Small intestine (tissue), 7 donors: Measurements from ENCODE around the gene ATE1. TPM values are rescaled to one million over a fixed set of nuclear protein-coding genes. Genes with fewer than 3 reads are reported as not detected.

Source experiments
- DNase-seq, 2 donors: peaks; one replicate each; pipeline versions ENCODE4 v3.0.0 to v3.0.0-alpha.2; 2013
- FAIRE-seq: peaks from 2 replicates; lab custom pipeline; 2012; peaks lifted over from hg19 to GRCh38; lab: Jason Lieb, UNC
- H3K27ac ChIP-seq, 3 donors: one replicate each; pipeline ENCODE4 v1.5.1; 2013; ENCODE audit warnings: low read length in 2 of 3, mild to moderate bottlenecking in 2 of 3, control low read depth in 1 of 3, inconsistent platforms in 1 of 3, low read depth in 1 of 3, moderate library complexity in 1 of 3
- H3K27me3 ChIP-seq, 3 donors: one replicate each; pipeline ENCODE4 v1.6.1; 2013; ENCODE audit warnings: low read length in 3 of 3, inconsistent platforms in 1 of 3; ENCODE audit not compliant: control insufficient read depth in 3 of 3, insufficient read depth in 3 of 3
- H3K36me3 ChIP-seq, 3 donors: one replicate each; pipeline ENCODE4 v1.6.1; 2013; ENCODE audit warnings: low read length in 3 of 3, inconsistent platforms in 1 of 3, low read depth in 1 of 3, mild to moderate bottlenecking in 1 of 3, moderate library complexity in 1 of 3; ENCODE audit not compliant: control insufficient read depth in 3 of 3, insufficient read depth in 2 of 3
- H3K4me1 ChIP-seq, 3 donors: one replicate each; pipeline ENCODE4 v1.6.1; 2013; ENCODE audit warnings: low read length in 2 of 3, inconsistent platforms in 1 of 3, low read depth in 1 of 3, mild to moderate bottlenecking in 1 of 3, moderate library complexity in 1 of 3; ENCODE audit not compliant: control insufficient read depth in 3 of 3, insufficient read depth in 2 of 3
- H3K4me3 ChIP-seq, 3 donors: one replicate each; pipeline ENCODE4 v1.5.1; 2013; ENCODE audit warnings: low read length in 3 of 3, control low read depth in 1 of 3, inconsistent platforms in 1 of 3, low read depth in 1 of 3, mild to moderate bottlenecking in 1 of 3, moderate library complexity in 1 of 3
- H3K9me3 ChIP-seq, 2 donors: one replicate each; pipeline ENCODE4 v1.6.1; 2013; ENCODE audit warnings: low read depth in 1 of 2, low read length in 1 of 2; ENCODE audit not compliant: control insufficient read depth in 2 of 2, insufficient read depth in 1 of 2
- WGBS, 3 donors: extraction: QIAGEN DNeasy Blood & Tissue Kit; methylation state at CpG; one replicate each; pipeline ENCODE4 v1.1.7; 2013; 5-methylcytosine and 5-hydroxymethylcytosine counted together
- polyA plus RNA-seq, 4 donors: library from polyadenylated mRNA; stranded (reverse) in 3 of 4; unstranded in 1 of 4; fragments of 200-250 nt in 3 of 4; fragments of 120-200 nt in 1 of 4; gene quantifications; one replicate each; pipeline versions ENCODE4 v1.2.1 to v1.2.3, GENCODE V29; 2013
- donor health status: healthy with polysubstance abuse.
- donor health status: control.
- donor health status: control.
- donor health status: Bipolar disorder and iron deficiency.
- donor health status: healthy.

The ATE1 gene
- polyA plus RNA-seq, 4 donors = 11.6 to 22.8 (median 11.9) TPM

DNA sequence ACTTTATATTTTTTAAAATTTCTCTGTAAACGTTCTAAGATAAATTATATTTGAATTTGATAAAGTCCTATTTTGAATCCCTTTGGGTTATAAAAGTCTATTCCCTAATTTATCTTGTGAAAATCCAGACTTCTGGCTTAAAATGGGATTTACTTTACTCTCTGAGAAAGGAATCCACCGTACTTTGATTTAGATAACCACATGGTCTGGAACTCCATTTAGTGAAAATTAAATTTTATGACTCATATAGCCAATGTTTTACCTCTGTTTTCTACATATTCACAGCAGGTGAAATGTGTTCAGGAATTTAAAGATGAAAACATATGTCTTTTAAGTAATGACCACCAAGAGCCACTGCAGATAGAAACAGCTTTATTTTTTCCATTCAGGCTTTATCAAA, 187.8 kb downstream of the ATE1 start:
- Histone ChIP-seq H3K9me3 (no peaks in the 10 kb centered on the region), H3K27ac (no peak overlapping the region), H3K4me1 (peaks cover 2 to 7% (median 3%) of the 10 kb centered on the region in 3 donors), H3K27me3 (peaks cover 0 to 6% (median 0%) of the 10 kb centered on the region in 3 donors), H3K36me3 (peaks cover 0 to 11% (median 3%) of the 10 kb centered on the region in 3 donors), H3K4me3 (no peak overlapping the region)
- FAIRE-seq (no peak), DNase-seq (no peak)
- 79 to 83% (median 80%) methylated on average over 2 of the region's 2 CpGs for WGBS, 3 donors

DNA sequence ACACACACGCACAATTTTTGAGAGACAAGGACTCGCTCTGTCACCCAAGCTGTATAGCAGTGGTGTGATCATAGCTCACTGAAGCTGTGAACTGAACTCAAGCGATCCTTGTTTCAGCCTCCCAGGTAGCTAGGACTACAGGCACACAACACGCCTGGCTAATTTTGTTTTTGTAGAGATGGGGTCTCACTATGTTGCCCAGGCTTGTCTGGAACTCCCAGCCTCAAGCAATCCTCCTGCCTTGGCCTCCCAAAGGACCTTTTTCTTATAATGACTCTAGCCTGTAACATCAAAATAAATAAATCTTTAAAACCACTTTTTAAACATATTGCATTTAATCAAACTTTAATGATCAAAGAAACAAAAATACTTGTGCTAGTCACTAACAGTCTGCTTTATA, 188.7 kb downstream of the ATE1 start:
- FAIRE-seq (no peak), DNase-seq (no peak)
- Histone ChIP-seq H3K36me3 (peaks cover 0 to 8% (median 3%) of the 10 kb centered on the region in 3 donors), H3K9me3 (no peaks in the 10 kb centered on the region), H3K4me3 (no peak overlapping the region), H3K27ac (no peak overlapping the region), H3K4me1 (peaks cover 2 to 7% (median 3%) of the 10 kb centered on the region in 3 donors), H3K27me3 (peaks cover 0 to 11% (median 0%) of the 10 kb centered on the region in 3 donors)
- 94 to 98% (median 97%) methylated on average over 4 of the region's 4 CpGs for WGBS, 3 donors

- FAIRE-seq (no peak), DNase-seq (peak; percentile 33 to 52)
- Histone ChIP-seq H3K9me3 (no peaks in the 10 kb centered on the region), H3K27ac (no peak overlapping the region), H3K4me3 (no peak overlapping the region), H3K36me3 (no peaks in the 10 kb centered on the region), H3K4me1 (peaks cover 2 to 7% (median 3%) of the 10 kb centered on the region in 3 donors), H3K27me3 (peaks cover 0 to 11% (median 0%) of the 10 kb centered on the region in 3 donors)
- 35 to 52% (median 37%) methylated on average over 13 of the region's 13 CpGs for WGBS, 3 donors
Measured at GRCh38 chr10:121736315-121737130, 191.3 kb downstream of the ATE1 start.

DNA sequence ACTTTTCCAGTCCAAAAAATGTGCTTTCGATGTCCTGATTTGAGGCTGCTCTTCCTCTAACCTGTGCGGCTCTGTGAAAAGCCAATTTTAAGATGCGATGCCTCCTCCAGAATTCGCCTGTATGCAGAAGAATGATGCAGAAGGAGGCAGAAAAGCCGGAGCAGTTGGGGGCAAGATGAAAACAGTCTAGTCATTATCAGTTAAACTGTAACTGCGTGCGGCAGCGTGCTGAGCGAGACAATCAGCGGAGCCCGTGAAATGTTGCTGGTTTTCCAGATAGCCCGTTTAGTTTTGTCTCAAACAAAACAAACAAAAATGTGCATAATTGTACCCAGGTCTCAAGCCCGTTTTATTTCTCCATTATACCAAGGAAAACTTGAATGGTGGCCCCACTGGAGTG, 192.6 kb downstream of the ATE1 start:
- FAIRE-seq = no peak
- Histone ChIP-seq H3K27ac (no peak overlapping the region), H3K4me3 (no peak overlapping the region), H3K36me3 (no peaks in the 10 kb centered on the region), H3K27me3 (peaks cover 0 to 11% (median 0%) of the 10 kb centered on the region in 3 donors), H3K4me1 (peaks cover 2 to 7% (median 3%) of the 10 kb centered on the region in 3 donors), H3K9me3 (no peaks in the 10 kb centered on the region)
- WGBS, 3 donors = 33 to 67% (median 47%) methylated on average over 13 of the region's 13 CpGs
- DNase-seq = no peak

DNA sequence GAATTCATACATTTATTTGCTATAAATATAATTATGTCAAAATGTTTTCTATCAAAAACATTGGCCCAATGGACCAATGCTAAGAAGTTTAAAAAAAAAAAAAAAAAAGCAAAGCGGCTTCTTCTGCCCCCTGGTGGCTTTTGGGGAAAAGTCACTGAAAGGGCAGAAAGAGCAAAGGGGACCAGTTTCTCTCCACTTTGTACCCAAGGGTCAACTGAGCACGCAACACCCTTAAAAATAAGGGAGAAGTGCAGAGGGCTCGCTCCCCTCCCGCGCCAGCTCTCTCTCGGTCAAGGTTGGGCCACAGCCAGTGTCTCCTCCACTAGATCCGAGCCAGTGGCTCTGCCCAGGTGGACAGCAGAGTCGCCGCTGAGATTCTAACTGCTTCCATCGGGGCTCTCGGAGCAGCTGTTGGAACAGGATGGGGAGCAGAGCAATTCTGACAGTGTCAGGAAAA, 193.2 kb downstream of the ATE1 start:
- Histone ChIP-seq H3K9me3 (no peaks in the 10 kb centered on the region), H3K4me1 (peaks cover 2 to 7% (median 3%) of the 10 kb centered on the region in 3 donors), H3K36me3 (no peaks in the 10 kb centered on the region), H3K27ac (no peak overlapping the region), H3K4me3 (no peak overlapping the region), H3K27me3 (peaks cover 0 to 11% (median 0%) of the 10 kb centered on the region in 3 donors)
- 17 to 34% (median 23%) methylated on average over 11 of the region's 11 CpGs for WGBS, 3 donors
- peak; percentile 28 to 35 for DNase-seq
- no peak for FAIRE-seq

DNA sequence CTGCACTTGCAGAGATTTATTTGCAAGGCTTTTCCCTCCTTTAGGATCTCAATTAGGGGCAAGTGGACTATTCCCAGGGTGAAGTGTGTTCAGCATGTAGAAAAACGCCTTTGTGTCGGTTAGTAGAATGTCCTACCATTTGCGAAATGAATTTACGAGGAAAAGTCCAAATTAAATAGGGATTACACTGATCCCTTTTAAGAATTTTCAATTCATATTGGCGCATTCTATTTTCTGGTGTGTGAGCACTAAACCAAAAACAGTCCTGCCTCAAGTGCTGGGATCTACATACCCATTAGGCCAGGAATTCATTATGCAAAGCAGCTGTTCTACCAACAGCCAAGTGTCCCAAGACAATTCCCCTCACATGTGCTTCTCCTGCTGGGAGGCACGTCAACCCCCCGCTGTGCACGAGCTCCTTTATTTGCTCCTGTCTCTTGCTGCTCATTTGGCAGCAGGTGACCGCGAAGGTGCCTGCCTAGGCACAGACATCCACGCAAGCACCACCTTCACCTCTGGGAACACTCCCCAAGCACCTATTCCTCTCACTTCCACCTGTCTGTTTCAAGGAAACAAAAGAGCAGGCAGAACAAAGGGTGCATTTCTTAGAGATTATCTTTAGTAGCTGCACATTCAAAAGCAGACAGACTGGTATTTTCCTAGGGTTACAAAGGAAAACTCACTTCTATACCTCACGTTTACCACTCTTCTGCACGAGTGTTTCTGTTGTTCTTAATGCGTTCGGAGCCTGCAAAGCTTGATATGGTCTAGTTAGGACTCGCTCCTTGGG, 195.0 kb downstream of the ATE1 start:
- peaks cover 0 to 11% (median 0%) of the 10 kb centered on the region in 3 donors for H3K27me3 ChIP-seq
- FAIRE-seq (no peak), DNase-seq (no peak)
- no peak overlapping the region for H3K27ac ChIP-seq
- no peak overlapping the region for H3K4me3 ChIP-seq
- H3K9me3 ChIP-seq = no peaks in the 10 kb centered on the region
- peaks cover 2 to 7% (median 3%) of the 10 kb centered on the region in 3 donors for H3K4me1 ChIP-seq
- WGBS, 3 donors = 43 to 71% (median 61%) methylated on average over 16 of the region's 16 CpGs
- H3K36me3 ChIP-seq = no peaks in the 10 kb centered on the region

GRCh38 chr10:121732172-121732571, 195.7 kb downstream of the ATE1 start:
- peaks cover 2 to 7% (median 2%) of the 10 kb centered on the region in 3 donors for H3K4me1 ChIP-seq
- H3K9me3 ChIP-seq = no peaks in the 10 kb centered on the region
- H3K36me3 ChIP-seq = no peaks in the 10 kb centered on the region
- 83 to 89% (median 86%) methylated on average over 3 of the region's 3 CpGs for WGBS, 3 donors
- no peak overlapping the region for H3K27ac ChIP-seq
- DNase-seq (no peak), FAIRE-seq (no peak)
- peaks cover 0 to 11% (median 0%) of the 10 kb centered on the region in 3 donors for H3K27me3 ChIP-seq
- H3K4me3 ChIP-seq = no peak overlapping the region

DNA sequence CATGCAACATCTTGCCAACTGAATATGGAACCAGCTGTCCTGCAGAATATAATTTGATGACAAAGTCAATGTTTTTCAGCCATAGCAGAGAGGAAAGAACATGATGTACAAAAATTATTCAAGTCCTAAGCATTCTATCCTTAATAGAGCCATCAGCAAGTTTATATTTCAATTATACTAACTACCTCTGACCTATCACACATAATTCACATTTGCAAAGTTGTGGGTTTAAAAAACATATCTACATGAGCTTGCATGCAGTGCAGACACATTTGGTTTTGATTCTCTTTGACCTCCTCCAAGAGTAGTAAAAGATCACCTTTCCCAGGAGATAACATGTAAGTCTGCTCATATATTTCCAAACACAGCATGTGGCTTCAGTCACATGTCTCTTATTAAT, 203.5 kb downstream of the ATE1 start:
- no peaks in the 10 kb centered on the region for H3K9me3 ChIP-seq
- no peaks in the 10 kb centered on the region for H3K4me1 ChIP-seq
- DNase-seq (no peak), FAIRE-seq (no peak)
- H3K36me3 ChIP-seq = no peaks in the 10 kb centered on the region
- no peak overlapping the region for H3K4me3 ChIP-seq
- no peak overlapping the region for H3K27ac ChIP-seq
- peaks cover 0 to 2% (median 0%) of the 10 kb centered on the region in 3 donors for H3K27me3 ChIP-seq
